Testis (tissue), 3 donors: ENCODE results near the gene VPS16. TPM values are rescaled to one million over a fixed set of nuclear protein-coding genes. Genes with fewer than 3 reads are reported as not detected.

Source experiments
- DNase-seq: peaks from one replicate; pipeline ENCODE4 v3.0.0-alpha.2; 2019
- H3K27ac ChIP-seq, 2 donors: fragments of 200-600 bp; sonication (generic); one replicate each; pipeline ENCODE4 v1.5.1; 2019
- H3K27me3 ChIP-seq: fragments of 200-600 bp; sonication (generic); one replicate; pipeline ENCODE4 v1.5.1; 2019
- H3K36me3 ChIP-seq: fragments of 200-600 bp; sonication (generic); one replicate; pipeline ENCODE4 v1.5.1; 2017; ENCODE audit warnings: low read depth; ENCODE audit errors: missing control alignments
- H3K4me1 ChIP-seq: fragments of 200-600 bp; sonication (generic); one replicate; pipeline ENCODE4 v1.5.1; 2019
- H3K4me3 ChIP-seq, 2 donors: fragments of 200-600 bp; sonication (generic); one replicate each; pipeline ENCODE4 v1.5.1; 2017 to 2019
- H3K9me3 ChIP-seq: fragments of 200-600 bp; sonication (generic); one replicate; pipeline ENCODE4 v1.5.1; 2017
- CTCF ChIP-seq, 3 experiments: fragments of 450-650 bp in 2 of 3; fragments of 200-600 bp in 1 of 3; sonication (generic) in 1 of 3; IDR thresholded peaks; one replicate each; pipeline ENCODE4 v1.5.1; 2016 to 2019; ENCODE audit warnings: antibody characterized with exemption in 3 of 3, mild to moderate bottlenecking in 2 of 3, moderate library complexity in 1 of 3
- POLR2A ChIP-seq: fragments of 450-650 bp; IDR thresholded peaks from one replicate; pipeline ENCODE4 v1.6.1; 2017; ENCODE audit warnings: antibody characterized with exemption, mild to moderate bottlenecking, moderate library complexity
- WGBS, 2 donors: methylation state at CpG; one replicate each; pipeline ENCODE4 v1.1.5; 2018; 5-methylcytosine and 5-hydroxymethylcytosine counted together
- intact Hi-C: fragments of 100-400 bp; cut with DNase I; formaldehyde crosslinking; loops from one replicate; pipeline ENCODE4 v1.15.1; 2023; ENCODE audit warnings: low total_unique reads
- polyA plus RNA-seq: library from polyadenylated mRNA; stranded (reverse); fragments of 350-450 nt; fragmentation: Illumina TruSeq; extraction: RNeasy Lipid Tissue Mini Kit (QIAGEN cat#74804); gene quantifications from one replicate; pipeline ENCODE4 v1.2.3, GENCODE V29; 2014; ENCODE audit warnings: low read depth, low replicate concordance; ENCODE audit not compliant: insufficient read depth
- total RNA-seq, 2 donors: library from RNA; depleted of rRNA; stranded (reverse); fragments of >200 nt; gene quantifications; one replicate each; pipeline ENCODE4 v1.2.3, GENCODE V29; 2016

Gene VPS16
- total and polyA plus RNA-seq, 3 donors from 2014 or later, result 24.3 to 31.4 (median 27.3) TPM

DNA sequence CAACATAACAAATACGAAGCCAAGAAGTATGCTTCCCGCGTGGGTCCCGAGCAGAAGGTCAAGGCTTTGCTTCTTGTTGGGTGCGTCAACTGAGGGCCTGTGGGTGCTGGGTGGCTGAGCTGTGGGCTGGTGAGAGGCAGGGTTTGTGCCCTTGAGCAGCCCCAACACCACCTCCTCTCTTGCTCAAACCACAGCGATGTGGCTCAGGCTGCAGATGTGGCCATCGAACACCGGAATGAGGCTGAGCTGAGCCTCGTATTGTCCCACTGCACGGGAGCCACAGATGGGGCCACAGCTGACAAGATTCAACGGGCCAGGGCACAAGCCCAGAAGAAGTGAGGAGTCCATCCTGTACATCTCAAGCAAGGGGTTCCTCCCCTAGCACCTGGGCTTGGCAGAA lies 25.7 kb downstream of the VPS16 start:
- Histone ChIP-seq H3K27ac (no peak overlapping the region), H3K4me3 (no peak overlapping the region), H3K36me3 (no peaks in the 10 kb centered on the region), H3K9me3 (no peaks in the 10 kb centered on the region), H3K4me1 (peaks cover 5% of the 10 kb centered on the region), H3K27me3 (no peaks in the 10 kb centered on the region)
- TF ChIP-seq CTCF (IDR thresholded peaks at IDR 0.05) (no peak), POLR2A (no peak)
- DNase-seq, result no peak
- intact Hi-C loops, result no loop called here
- WGBS, 2 donors, result 85 to 97% methylated on average over 10 to 11 of the region's 11 CpGs

DNA sequence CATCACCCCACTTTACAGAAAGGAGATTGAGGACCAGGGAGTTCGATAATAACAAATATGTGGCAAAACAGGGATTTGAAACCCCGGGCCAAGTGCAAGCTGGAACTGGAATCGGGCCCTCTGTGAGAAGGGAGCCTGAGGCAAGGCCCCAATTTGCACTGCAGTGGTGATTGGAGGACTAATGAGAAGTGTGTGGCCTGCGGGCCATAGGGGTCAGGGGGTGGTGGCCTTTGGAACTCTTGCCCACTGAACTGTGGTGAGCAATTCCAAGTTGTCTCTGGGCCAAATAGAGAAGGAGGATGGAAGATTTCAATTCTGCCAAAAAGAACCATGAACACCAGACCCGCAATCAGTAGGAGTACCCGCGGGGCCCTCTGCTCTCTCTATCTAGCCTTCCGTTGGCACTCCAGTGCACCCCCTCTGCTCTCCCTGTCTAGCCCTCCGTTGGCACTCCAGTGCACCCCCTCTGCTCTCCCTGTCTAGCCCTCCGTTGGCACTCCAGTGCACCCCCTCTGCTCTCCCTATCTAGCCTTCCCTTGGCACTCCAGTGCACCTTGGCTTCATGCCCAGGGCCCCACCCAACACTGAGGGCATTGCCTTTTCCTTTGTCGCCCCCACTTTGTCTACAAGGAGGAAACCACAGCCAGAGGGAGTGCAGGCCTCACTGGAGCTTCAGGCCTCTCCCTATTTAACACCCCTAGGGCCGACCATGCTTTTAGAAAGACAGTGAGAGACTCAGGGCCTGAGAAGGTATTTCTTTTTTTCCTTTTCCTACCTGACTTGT lies 26.7 kb downstream of the VPS16 start:
- Histone ChIP-seq H3K4me1 (peaks cover 14% of the 10 kb centered on the region), H3K4me3 (no peak overlapping the region), H3K36me3 (no peaks in the 10 kb centered on the region), H3K27me3 (no peaks in the 10 kb centered on the region), H3K9me3 (no peaks in the 10 kb centered on the region), H3K27ac (no peak overlapping the region)
- WGBS, 2 donors, result 83 to 84% methylated on average over 12 of the region's 12 CpGs
- DNase-seq, result no peak
- TF ChIP-seq POLR2A (no peak), CTCF (IDR thresholded peaks at IDR 0.05) (no peak)
- intact Hi-C loops, result no loop called here

- Histone ChIP-seq H3K4me1 (peaks cover 17% of the 10 kb centered on the region), H3K27ac (no peak overlapping the region), H3K4me3 (no peak overlapping the region), H3K36me3 (no peaks in the 10 kb centered on the region), H3K27me3 (no peaks in the 10 kb centered on the region), H3K9me3 (no peaks in the 10 kb centered on the region)
- WGBS, 2 donors, result 92 to 93% methylated on average over 3 of the region's 3 CpGs
- intact Hi-C loops, result no loop called here
- no peak for TF ChIP-seq POLR2A
- TF ChIP-seq CTCF (IDR thresholded peaks at IDR 0.05), result no peak
- DNase-seq, result no peak
Measured at GRCh38 chr20:2869381-2869780, 28.8 kb downstream of the VPS16 start.

DNA sequence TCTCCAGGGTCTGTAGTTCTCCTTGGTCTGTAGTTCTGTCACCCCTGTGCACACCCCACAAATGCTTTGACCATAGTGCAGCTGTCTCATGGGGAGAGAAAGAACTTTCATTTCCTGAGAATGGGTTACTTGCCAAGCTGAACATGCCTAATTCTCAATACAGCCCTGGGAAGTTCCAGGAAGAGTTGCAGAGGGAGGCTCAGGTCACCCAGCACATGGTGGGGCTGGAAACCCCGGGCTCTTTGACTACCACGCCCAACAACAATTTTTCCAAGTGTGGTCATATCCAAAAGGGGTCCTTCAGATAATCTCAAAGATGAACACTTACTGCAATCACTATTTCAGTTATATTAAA lies 30.5 kb downstream of the VPS16 start:
- Histone ChIP-seq H3K27ac (no peak overlapping the region), H3K4me3 (no peak overlapping the region), H3K9me3 (no peaks in the 10 kb centered on the region), H3K4me1 (peaks cover 25% of the 10 kb centered on the region), H3K27me3 (no peaks in the 10 kb centered on the region), H3K36me3 (no peaks in the 10 kb centered on the region)
- DNase-seq, result no peak
- intact Hi-C loops, result no loop called here
- TF ChIP-seq POLR2A (no peak), CTCF (IDR thresholded peaks at IDR 0.05) (no peak)
- 33 to 42% methylated on average over 2 of the region's 2 CpGs for WGBS, 2 donors
